Subcutaneous adipose tissue (tissue), 4 donors: Measurements from ENCODE around the gene HLA-DMB. TPM values are rescaled to one million over a fixed set of nuclear protein-coding genes. Genes with fewer than 3 reads are reported as not detected.

ENCODE experiments used
- total RNA-seq, 4 donors: library from RNA; depleted of rRNA; stranded (reverse); fragments of >200 nt; gene quantifications; one replicate each; pipeline ENCODE4 v1.1.0, GENCODE V29; 2016
- TF ChIP-seq, protein P1 (sequence below): fragments of 450-650 bp; IDR thresholded peaks from one replicate; pipeline ENCODE4 v1.5.1; 2016; ENCODE audit warnings: low read depth, mild to moderate bottlenecking, control low read depth, antibody characterized with exemption, moderate library complexity

The HLA-DMB gene
- total RNA-seq, 4 donors from 2014 or later, result 27.7 to 199 (median 36.4) TPM

DNA sequence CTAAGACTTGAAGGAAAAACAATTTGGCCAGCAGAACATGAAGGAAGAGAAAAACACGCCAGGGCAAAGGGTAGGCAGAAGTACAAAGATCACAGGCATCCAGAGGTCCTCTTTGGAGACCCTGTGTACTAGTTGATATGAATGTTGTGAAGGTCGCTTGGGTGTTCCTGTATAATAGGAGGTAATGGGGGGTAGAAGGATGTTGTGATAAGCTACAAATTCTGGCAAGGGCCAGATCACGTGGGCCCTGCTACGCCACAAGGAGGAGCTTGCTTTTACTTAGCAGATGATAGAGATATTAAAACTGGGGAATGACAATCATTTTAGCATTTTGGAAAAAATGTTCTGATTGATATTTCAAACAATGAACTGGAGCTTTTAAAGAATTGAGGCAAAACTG lies 12.9 kb upstream of the HLA-DMB start:
- TF ChIP-seq, protein P1, sequence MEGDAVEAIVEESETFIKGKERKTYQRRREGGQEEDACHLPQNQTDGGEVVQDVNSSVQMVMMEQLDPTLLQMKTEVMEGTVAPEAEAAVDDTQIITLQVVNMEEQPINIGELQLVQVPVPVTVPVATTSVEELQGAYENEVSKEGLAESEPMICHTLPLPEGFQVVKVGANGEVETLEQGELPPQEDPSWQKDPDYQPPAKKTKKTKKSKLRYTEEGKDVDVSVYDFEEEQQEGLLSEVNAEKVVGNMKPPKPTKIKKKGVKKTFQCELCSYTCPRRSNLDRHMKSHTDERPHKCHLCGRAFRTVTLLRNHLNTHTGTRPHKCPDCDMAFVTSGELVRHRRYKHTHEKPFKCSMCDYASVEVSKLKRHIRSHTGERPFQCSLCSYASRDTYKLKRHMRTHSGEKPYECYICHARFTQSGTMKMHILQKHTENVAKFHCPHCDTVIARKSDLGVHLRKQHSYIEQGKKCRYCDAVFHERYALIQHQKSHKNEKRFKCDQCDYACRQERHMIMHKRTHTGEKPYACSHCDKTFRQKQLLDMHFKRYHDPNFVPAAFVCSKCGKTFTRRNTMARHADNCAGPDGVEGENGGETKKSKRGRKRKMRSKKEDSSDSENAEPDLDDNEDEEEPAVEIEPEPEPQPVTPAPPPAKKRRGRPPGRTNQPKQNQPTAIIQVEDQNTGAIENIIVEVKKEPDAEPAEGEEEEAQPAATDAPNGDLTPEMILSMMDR, result no peak

DNA sequence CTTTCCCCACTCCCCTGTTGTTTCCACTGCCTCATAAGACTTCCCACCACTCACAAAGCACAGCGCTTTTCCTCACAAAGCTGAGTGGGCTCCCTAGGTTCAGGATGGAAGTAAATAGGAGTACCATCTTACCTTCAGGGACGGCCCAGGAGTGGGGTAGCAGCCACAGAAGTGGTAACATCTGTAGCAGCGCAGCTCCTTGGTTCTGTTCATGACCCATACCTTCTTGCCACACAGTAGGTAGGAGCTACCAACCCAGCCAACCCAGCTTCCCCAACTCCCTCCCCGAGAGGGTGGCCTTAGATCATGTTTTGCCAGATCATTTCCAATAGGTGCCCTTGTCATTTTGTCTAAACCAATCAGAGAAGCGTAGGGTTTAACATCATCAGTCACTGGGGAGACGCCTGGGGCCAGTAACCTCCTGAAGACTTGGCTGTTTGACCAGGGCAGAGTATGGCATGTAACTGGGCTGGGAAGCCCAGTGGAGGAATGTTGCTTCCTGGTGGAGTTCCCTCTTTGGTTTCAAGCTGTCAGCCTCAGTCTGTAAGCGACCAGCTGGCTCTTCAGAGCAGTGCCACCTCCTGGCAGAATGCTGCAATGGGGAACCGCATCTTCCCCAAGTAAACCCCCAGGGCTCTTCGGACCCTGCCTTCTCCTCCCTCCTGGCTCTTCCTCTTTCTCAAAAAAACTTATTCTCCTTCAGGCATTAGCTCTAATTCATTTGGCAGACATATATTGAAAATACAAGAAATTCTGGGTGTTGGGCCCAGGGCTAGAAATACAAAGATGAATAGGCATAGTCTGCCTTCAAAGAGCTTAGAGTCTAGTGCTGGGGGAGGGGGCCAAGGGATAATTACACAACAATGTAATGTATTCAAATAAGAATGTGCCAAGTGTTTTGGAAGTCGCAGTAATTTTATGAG lies 12.2 kb upstream of the HLA-DMB start, which contains the start of gene HLA-DMA:
Gene HLA-DMA (minus strand): TSS at position 281 of the 923 bp plus-strand sequence. CDS start 61 bp downstream, at position 220.
- TF ChIP-seq, protein P1, result no peak

DNA sequence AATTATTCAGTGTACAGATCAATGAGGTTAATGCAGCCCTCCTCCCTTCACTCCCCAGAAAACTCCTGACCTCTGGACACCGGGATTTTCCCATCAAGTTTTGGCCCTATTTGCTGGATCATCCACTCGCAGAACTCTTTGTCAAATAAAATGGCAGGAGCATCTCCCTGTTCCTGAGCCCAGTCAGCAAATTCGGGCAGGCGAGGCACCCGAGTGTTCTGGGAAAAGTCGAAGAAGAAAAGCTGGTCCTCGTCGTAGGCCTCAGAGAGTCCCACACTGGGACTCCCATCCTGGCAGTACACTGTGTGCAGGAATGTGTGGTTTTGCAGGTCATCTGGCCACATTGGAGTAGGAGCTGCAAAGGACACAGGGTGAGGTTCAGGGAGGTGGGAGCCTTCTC lies 9.6 kb upstream of the HLA-DMB start:
- TF ChIP-seq, protein P1, result no peak

DNA sequence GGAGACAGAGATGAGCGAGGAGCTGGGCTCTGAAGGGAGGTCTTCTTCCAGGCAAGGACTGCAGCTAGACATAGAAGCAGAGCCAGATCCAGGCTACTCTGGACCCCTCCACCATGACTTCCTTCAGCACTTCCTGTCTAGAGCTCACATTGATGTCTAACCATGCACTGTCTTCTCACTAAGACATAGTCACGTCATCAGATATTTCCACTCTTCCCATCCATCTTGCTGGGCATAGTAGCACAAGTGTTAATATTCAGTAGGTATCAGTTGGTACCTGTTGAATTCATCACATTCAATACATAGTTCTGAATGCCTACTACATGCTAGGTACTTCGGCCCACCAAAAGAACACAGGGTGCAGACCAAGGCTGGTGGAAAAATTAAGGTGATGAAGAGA lies 9.2 kb upstream of the HLA-DMB start:
- TF ChIP-seq, protein P1, result no peak

DNA sequence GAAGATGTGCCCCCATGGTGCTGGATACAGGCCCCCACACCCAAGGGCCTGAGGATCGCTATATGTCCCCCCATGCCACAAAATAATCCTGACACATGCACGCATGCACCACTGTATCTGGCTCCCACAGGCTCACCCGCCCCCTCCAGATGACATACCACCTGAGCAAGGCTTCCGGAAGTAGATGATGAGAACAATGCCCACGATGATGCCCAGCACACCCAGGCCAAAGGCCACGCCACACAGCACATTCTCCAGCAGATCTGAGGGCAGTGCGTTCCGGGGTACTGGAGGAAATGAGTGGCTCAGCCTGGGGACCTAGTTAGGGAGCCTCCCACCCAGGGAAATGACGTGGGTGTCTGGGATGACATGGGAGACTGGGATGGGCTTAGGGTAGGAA lies 8.3 kb upstream of the HLA-DMB start:
- TF ChIP-seq, protein P1, result no peak

DNA sequence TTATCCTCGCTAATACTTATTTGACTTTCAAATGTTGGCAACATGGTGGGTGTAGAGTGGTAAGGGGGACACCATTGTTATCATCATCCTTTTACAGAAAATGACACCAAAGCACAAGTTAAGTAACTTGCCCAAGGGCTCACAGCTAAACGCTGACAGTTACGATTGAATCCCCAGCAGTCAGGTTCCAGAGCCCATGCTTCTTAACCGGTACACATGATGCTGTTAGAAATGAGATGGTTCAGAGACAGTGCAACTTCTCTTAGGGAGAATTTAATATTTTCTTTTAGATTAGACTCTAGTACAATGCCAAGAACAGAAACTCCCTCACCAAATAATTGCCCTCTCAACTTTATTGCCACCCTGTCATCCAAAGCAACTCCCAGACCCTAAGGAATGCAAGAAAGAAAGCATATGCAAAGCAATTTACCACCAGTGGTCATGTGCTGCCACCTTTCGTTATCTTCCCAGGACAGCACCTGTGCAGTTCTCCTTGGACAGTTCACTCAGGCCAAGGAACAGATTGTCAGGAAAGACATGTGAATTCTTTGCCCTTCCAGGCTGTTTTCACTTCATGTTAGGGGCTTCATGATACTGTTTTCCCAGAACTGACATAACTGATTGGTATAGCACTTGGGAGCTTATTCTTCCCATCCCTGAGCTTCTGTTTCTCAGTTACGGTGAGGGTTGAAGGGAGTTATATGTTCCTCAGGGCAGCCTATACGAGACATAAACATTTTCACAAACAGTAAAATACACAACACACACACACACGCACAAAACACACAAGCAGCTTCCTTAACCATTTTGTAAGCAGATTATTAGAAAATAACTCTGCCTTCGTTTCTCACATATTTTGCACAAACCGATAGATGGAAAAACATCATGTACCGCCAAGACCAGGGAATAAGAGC lies 7.0 kb upstream of the HLA-DMB start:
- TF ChIP-seq, protein P1, result no peak

DNA sequence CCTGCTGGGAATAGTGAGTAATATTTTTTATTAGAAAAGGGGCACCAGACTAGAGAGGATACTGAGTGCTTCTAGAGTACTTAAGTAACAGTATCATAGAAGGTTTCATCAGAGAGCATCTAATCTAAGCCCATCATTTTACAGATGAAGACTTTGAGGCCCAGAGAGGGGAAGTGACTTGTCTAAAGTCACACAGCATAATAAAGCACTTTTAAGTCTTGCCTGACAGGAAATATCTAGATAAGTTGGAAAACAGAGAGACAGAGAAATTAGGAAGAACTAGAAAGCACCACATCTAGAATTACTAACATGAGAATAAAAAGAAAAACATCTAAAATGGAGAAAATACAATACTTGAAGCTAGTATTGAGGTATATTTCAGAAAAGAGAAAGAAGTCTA lies 6.1 kb upstream of the HLA-DMB start:
- TF ChIP-seq, protein P1, result no peak
